Measurements from ENCODE around the gene MYADML2.
"Not testable (repeated sequence)": the region's sequence is repeated elsewhere in the genome, so short reads cannot be mapped to it uniquely, and the experiment has no call there.

MYADML2 gene

GRCh38 chr17:81947189-81947588, at the start of gene MYADML2:
Gene MYADML2, minus strand, starts transcription at chr17:81947233. Its CDS starts 5,492 bp downstream, at chr17:81941741.
- DNase-seq (ENCODE audit: low read depth in 2 of 2): no peak

- DNase-seq (ENCODE audit: low read depth in 2 of 2): no peak
Measured at GRCh38 chr17:81996232-81996756, 49.3 kb upstream of the MYADML2 start.

GRCh38 chr17:81995463-81996231, 48.6 kb upstream of the MYADML2 start:
- no peak for DNase-seq (ENCODE audit: low read depth in 2 of 2)

GRCh38 chr17:81994593-81995462, 47.8 kb upstream of the MYADML2 start:
- no peak for DNase-seq (ENCODE audit: low read depth in 2 of 2)

GRCh38 chr17:81993729-81994592, 46.9 kb upstream of the MYADML2 start:
- no peak for DNase-seq (ENCODE audit: low read depth in 2 of 2)

GRCh38 chr17:81992306-81993102, 45.5 kb upstream of the MYADML2 start:
- DNase-seq (ENCODE audit: low read depth in 2 of 2): no peak

- DNase-seq (ENCODE audit: low read depth in 2 of 2): no peak
Measured at GRCh38 chr17:81991684-81992305, 44.8 kb upstream of the MYADML2 start.

GRCh38 chr17:81990836-81991683, 44.0 kb upstream of the MYADML2 start:
- DNase-seq (ENCODE audit: low read depth in 2 of 2): no peak

- DNase-seq (ENCODE audit: low read depth in 2 of 2): no peak
Measured at GRCh38 chr17:81987161-81987770, 40.2 kb upstream of the MYADML2 start.

- DNase-seq (ENCODE audit: low read depth in 2 of 2): no peak
Measured at GRCh38 chr17:81986606-81987005, 39.6 kb upstream of the MYADML2 start.

- no peak for DNase-seq (ENCODE audit: low read depth in 2 of 2)
Measured at GRCh38 chr17:81984773-81985410, 37.9 kb upstream of the MYADML2 start.

GRCh38 chr17:81983639-81984373, 36.8 kb upstream of the MYADML2 start:
- no peak for DNase-seq (ENCODE audit: low read depth in 2 of 2)

GRCh38 chr17:81983011-81983638, 36.1 kb upstream of the MYADML2 start:
- DNase-seq (ENCODE audit: low read depth in 2 of 2): no peak

- DNase-seq (ENCODE audit: low read depth in 2 of 2): not testable (repeated sequence)
Measured at GRCh38 chr17:81981511-81981910, 34.5 kb upstream of the MYADML2 start.

GRCh38 chr17:81980707-81981343, 33.8 kb upstream of the MYADML2 start:
- no peak for DNase-seq (ENCODE audit: low read depth in 2 of 2)

- no peak for DNase-seq (ENCODE audit: low read depth in 2 of 2)
Measured at GRCh38 chr17:81980122-81980521, 33.1 kb upstream of the MYADML2 start.
